Fibroblast of lung (primary cell): ENCODE results near the gene AP3D1. TPM values are rescaled to one million over a fixed set of nuclear protein-coding genes. Genes with fewer than 3 reads are reported as not detected.
"Not testable (repeated sequence)": the region's sequence is repeated elsewhere in the genome, so short reads cannot be mapped to it uniquely, and the experiment has no call there.

Experiments used
- DNase-seq, 2 donors: peaks; one replicate each; pipeline versions ENCODE4 v3.0.0 to v3.0.0-alpha.2; 2010; ENCODE audit warnings: low read depth in 2 of 2
- H2AFZ ChIP-seq: 2 replicates; pipeline ENCODE4 v1.5.1; 2012; ENCODE audit warnings: low read length, control low read depth, inconsistent platforms
- H3K27ac ChIP-seq: 2 replicates; pipeline ENCODE4 v1.5.1; 2011; ENCODE audit warnings: low read length, control low read depth; ENCODE audit not compliant: insufficient read depth
- H3K27me3 ChIP-seq: 2 replicates; pipeline ENCODE4 v1.5.1; 2011; ENCODE audit warnings: mild to moderate bottlenecking, low read length; ENCODE audit not compliant: control insufficient read depth, insufficient read depth
- H3K36me3 ChIP-seq: 2 replicates; pipeline ENCODE4 v1.5.1; 2011; ENCODE audit warnings: low read length; ENCODE audit not compliant: control insufficient read depth, insufficient read depth
- H3K4me1 ChIP-seq: 2 replicates; pipeline ENCODE4 v1.5.1; 2011; ENCODE audit warnings: low read length; ENCODE audit not compliant: control insufficient read depth, insufficient read depth; ENCODE audit errors: extremely low read depth
- H3K4me2 ChIP-seq: 2 replicates; pipeline ENCODE4 v1.5.1; 2011; ENCODE audit warnings: low read length, control low read depth; ENCODE audit not compliant: insufficient read depth; ENCODE audit errors: extremely low read depth
- H3K4me3 ChIP-seq, 4 experiments: fragments of 200-600 bp in 1 of 4; sonication (generic) in 1 of 4; replicated peaks in 1 of 4; 2 replicates each; pipeline ENCODE4 v1.5.1; 2011 to 2016; ENCODE audit warnings: low read length in 4 of 4, low read depth in 3 of 4, mild to moderate bottlenecking in 3 of 4, control low read depth in 2 of 4, inconsistent platforms in 1 of 4, mixed read lengths in 1 of 4; ENCODE audit not compliant: insufficient read depth in 1 of 4; ENCODE audit errors: control extremely low read depth in 1 of 4
- H3K79me2 ChIP-seq: 2 replicates; pipeline ENCODE4 v1.5.1; 2012; ENCODE audit warnings: mild to moderate bottlenecking, low read length, inconsistent platforms; ENCODE audit not compliant: control insufficient read depth, insufficient read depth
- H3K9ac ChIP-seq: 2 replicates; pipeline ENCODE4 v1.5.1; 2011; ENCODE audit warnings: mild to moderate bottlenecking, low read length, control low read depth; ENCODE audit not compliant: insufficient read depth
- H3K9me3 ChIP-seq: 2 replicates; pipeline ENCODE4 v1.5.1; 2012; ENCODE audit warnings: low read depth, low read length; ENCODE audit not compliant: control insufficient read depth, insufficient read depth
- H4K20me1 ChIP-seq: 2 replicates; pipeline ENCODE4 v1.5.1; 2011; ENCODE audit warnings: low read length; ENCODE audit not compliant: control insufficient read depth, insufficient read depth; ENCODE audit errors: extremely low read depth
- EZH2 ChIP-seq: IDR thresholded peaks from 2 replicates; pipeline ENCODE4 v1.5.1; 2012; ENCODE audit warnings: low read length, control low read depth, mild to moderate bottlenecking; ENCODE audit errors: missing control alignments
- polyA plus RNA-seq, 2 donors: library from polyadenylated mRNA; depleted of rRNA in 1 of 2; stranded (reverse) in 1 of 2; unstranded in 1 of 2; fragments of >200 nt; gene quantifications; 2 replicates each; pipeline ENCODE4 v1.2.1, GENCODE V29; 2011 to 2012; ENCODE audit warnings: missing spikeins in 1 of 2
- total RNA-seq: library from RNA; depleted of rRNA; stranded (reverse); fragments of >200 nt; gene quantifications from 2 replicates; pipeline ENCODE4 v1.2.1, GENCODE V29; 2014
- TF ChIP-seq, protein P1 (sequence below), 2 donors: IDR thresholded peaks in 1 of 2; conservative IDR thresholded peaks in 1 of 2; 1 replicate in 1 of 2; 2 replicates in 1 of 2; pipeline ENCODE4 v1.5.1; 2011 to 2012; ENCODE audit warnings: low read length in 2 of 2, control low read depth in 1 of 2, inconsistent platforms in 1 of 2, low read depth in 1 of 2, mild to moderate bottlenecking in 1 of 2

The AP3D1 gene
- total and polyA plus RNA-seq, 2 donors (not counting 1 experiment from before 2014, with no cell fraction given), result 68.0 to 99.9 TPM

DNA sequence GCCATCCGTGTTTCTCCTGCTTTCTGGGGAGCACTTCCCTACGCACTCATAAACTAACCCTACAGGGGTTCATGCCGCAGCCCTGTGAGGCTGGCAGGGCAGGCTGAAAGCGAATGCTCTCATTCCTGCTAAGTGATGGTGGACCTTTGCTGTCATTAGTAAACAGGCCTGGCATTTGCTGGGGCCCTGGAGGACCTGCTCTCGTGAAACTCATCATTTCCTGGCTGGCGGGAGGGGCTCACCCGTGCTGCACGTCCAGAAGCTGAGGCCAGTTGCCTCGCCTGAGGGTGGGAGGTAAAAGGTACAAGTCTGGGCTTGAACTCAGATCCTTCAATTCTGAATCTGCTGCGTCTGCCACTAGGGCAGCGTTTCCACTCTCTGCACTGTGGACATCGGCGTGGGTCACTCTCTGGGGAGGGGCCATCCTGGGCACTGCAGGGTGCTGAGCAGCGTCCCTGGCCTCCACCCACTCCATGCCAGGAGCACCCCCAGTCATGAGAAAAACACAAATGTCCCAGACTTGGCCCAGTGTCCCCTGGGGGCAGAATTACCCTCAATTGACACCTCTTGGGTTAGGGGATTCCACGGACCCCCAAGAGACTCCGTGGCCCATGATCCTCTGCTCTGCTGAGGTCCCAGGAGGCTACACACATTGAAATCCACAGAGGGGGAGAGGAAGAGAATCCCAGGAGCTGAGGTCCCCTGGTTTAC lies 62.2 kb downstream of the AP3D1 start:
- Histone ChIP-seq H3K4me2 (no peak overlapping the region), H4K20me1 (no peaks in the 10 kb centered on the region), H3K79me2 (peaks cover 42% of the 10 kb centered on the region), H3K36me3 (peaks cover 5% of the 10 kb centered on the region), H3K4me1 (peaks cover 14% of the 10 kb centered on the region), H3K4me3 (no peak overlapping the region), H3K27ac (no peak overlapping the region), H3K9ac (no peak overlapping the region), H2AFZ (no peak overlapping the region), H3K9me3 (no peaks in the 10 kb centered on the region), H3K27me3 (no peaks in the 10 kb centered on the region)
- TF ChIP-seq, protein P1, sequence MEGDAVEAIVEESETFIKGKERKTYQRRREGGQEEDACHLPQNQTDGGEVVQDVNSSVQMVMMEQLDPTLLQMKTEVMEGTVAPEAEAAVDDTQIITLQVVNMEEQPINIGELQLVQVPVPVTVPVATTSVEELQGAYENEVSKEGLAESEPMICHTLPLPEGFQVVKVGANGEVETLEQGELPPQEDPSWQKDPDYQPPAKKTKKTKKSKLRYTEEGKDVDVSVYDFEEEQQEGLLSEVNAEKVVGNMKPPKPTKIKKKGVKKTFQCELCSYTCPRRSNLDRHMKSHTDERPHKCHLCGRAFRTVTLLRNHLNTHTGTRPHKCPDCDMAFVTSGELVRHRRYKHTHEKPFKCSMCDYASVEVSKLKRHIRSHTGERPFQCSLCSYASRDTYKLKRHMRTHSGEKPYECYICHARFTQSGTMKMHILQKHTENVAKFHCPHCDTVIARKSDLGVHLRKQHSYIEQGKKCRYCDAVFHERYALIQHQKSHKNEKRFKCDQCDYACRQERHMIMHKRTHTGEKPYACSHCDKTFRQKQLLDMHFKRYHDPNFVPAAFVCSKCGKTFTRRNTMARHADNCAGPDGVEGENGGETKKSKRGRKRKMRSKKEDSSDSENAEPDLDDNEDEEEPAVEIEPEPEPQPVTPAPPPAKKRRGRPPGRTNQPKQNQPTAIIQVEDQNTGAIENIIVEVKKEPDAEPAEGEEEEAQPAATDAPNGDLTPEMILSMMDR (conservative IDR thresholded peaks at IDR 0.05 in 1 of 2, IDR thresholded peaks at IDR 0.05 in 1 of 2; ENCODE audit: low read depth in 1 of 2, low read length in 2 of 2), result no peak
- TF ChIP-seq EZH2, result no peak
- peak in 1 of 2 donors; percentile 39 for DNase-seq

DNA sequence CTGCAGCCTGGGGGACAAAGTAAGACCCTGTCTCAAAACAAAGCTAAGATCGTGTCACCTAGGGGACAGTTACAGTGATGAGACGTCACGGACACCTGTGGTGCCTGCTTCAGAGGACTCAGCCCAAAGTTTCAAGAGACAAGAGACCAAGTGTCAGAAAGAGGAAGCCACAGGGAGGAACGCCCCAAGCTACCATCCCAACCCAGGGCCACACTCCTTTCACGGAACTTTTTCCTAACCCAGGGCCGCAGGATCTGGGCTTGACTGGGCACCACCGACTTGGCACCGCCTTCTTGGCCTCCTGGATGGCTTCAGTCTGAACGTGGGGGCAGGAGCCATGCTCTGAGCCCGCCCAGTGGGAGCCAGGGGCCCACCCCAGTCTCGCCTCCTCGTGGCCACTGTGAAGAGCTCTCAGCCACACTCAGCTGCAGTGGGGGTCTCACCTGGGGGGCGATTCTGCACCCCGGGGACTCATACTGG lies 63.7 kb downstream of the AP3D1 start:
- Histone ChIP-seq H3K36me3 (peaks cover 6% of the 10 kb centered on the region), H4K20me1 (no peaks in the 10 kb centered on the region), H3K4me1 (peaks cover 14% of the 10 kb centered on the region), H3K4me2 (no peak overlapping the region), H3K9ac (no peak overlapping the region), H3K27me3 (no peaks in the 10 kb centered on the region), H3K4me3 (no peak overlapping the region), H3K79me2 (peaks cover 33% of the 10 kb centered on the region), H3K9me3 (no peaks in the 10 kb centered on the region), H2AFZ (no peak overlapping the region), H3K27ac (no peak overlapping the region)
- TF ChIP-seq EZH2, result no peak
- TF ChIP-seq, protein P1 (conservative IDR thresholded peaks at IDR 0.05 in 1 of 2, IDR thresholded peaks at IDR 0.05 in 1 of 2; ENCODE audit: low read depth in 1 of 2, low read length in 2 of 2), result no peak
- no peak for DNase-seq

DNA sequence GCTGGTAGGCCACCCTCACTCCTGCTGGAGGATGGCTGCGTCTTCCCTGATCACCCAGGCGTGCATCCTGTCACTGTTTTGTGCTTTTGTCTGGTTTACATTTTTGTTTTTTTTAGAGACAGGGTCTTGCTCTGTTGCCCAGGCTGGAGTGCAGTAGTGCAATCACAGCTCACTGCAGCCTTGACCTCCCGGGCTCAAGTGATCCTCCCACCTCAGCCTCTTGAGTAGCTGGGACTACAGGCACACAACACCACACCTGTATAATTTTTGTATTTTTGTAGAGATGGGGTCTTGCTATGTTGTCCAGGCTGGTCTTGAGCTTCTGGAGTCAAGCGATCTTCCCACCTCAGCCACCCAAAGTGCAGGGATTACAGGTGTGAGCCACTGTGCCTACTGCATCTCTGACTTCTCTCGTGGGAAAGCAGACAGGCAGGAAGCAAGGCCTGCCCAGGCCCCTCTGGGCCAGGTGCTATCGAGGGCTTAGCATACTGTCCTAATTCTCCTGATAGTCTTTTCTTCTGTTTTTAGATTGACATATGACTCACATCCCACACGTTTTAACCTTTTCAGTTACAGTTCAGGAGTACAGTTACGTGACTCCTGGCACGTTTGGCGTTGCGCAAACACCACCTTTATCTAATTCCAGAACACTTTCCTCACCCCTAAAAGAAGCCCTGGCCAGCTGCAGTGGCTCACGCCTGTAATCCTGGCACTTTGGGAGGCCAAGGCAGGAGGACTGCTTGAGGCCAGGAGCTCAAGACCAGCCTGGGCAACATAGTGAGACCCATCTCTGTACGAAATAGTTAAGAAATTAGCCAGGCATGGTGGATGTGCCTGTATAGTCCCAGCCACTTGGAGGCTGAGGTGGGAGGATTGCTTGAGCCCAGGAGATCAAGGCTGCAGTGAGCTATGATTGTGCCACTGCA lies 64.4 kb downstream of the AP3D1 start:
- not testable (repeated sequence) for H3K9ac ChIP-seq, H3K4me3 ChIP-seq, H3K4me2 ChIP-seq, H3K27ac ChIP-seq, H3K9me3 ChIP-seq, H2AFZ ChIP-seq, H4K20me1 ChIP-seq, H3K27me3 ChIP-seq
- H3K79me2 ChIP-seq, result peaks cover 32% of the 10 kb centered on the region
- peak; percentile 20 to 24 for DNase-seq
- peaks cover 12% of the 10 kb centered on the region for H3K36me3 ChIP-seq
- H3K4me1 ChIP-seq, result peaks cover 14% of the 10 kb centered on the region
